GM12891 (cell line): ENCODE data around the gene ZNF599.

Experiments used
- PAX5 ChIP-seq: IDR thresholded peaks from 2 replicates; pipeline ENCODE4 v1.6.1; 2011; ENCODE audit warnings: low read length, moderate library complexity, mild to moderate bottlenecking; ENCODE audit not compliant: insufficient read depth, severe bottlenecking
- POLR2A ChIP-seq: IDR thresholded peaks from 2 replicates; pipeline ENCODE4 v1.6.1; 2011; ENCODE audit warnings: low read depth, low read length, control low read depth
- POLR2AphosphoS5 ChIP-seq: IDR thresholded peaks from 2 replicates; pipeline ENCODE4 v1.6.1; 2011; ENCODE audit warnings: low read depth, low read length, control low read depth
- POU2F2 ChIP-seq: IDR thresholded peaks from 2 replicates; pipeline ENCODE4 v1.6.1; 2011; ENCODE audit warnings: low read depth, mild to moderate bottlenecking, control low read depth, low read length, moderate library complexity
- SPI1 ChIP-seq: IDR thresholded peaks from 2 replicates; pipeline ENCODE4 v1.6.1; 2011; ENCODE audit warnings: low read depth, low read length, control low read depth
- TAF1 ChIP-seq: IDR thresholded peaks from 2 replicates; pipeline ENCODE4 v1.6.1; 2011; ENCODE audit warnings: low read depth, low read length, control low read depth

GRCh38 chr19:34788074-34788473 lies 15.1 kb upstream of the ZNF599 start:
- TF ChIP-seq POLR2A (no peak), POLR2AphosphoS5 (no peak), TAF1 (no peak), POU2F2 (no peak), PAX5 (no peak), SPI1 (peak; percentile 93)
